Esophagus mucosa (tissue), 1 donor: ENCODE data around the gene QRFPR. TPM values are rescaled to one million over a fixed set of nuclear protein-coding genes. Genes with fewer than 3 reads are reported as not detected.
"Not testable (repeated sequence)": the region's sequence is repeated elsewhere in the genome, so short reads cannot be mapped to it uniquely, and the experiment has no call there.

Experiments used
- ATAC-seq: fragments of 200-7000 bp; cut with Tn5 transposase; one replicate; pipeline ENCODE4 v1.9.1; 2020
- total RNA-seq: library from RNA; stranded (reverse); gene quantifications from one replicate; pipeline ENCODE4 v1.2.4, GENCODE V29; 2023
- donor health status: DM: yes; HTN: yes; CAD: no.

Gene QRFPR
- total RNA-seq, 1 donor from 2014 or later: 4.3 TPM

DNA sequence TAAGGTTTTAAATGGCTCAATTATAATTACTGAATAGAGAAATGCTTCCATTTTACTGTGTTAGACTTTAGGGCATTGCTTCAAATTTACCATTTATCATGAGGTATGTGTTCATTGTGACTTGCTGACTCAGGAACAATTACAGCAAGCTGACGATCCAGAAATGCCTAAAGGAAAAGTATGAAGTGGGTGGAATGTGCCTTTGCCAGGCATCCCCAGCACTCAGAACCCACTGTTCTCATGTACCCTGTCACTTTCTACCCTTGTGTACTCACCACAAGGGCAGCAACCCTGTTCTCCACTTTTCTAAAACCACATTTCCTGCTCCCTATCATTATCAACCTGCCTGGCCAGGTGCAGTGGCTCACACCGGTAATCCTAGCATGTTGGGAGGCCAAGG is 41.5 kb downstream of the QRFPR start:
- ATAC-seq: no peak

DNA sequence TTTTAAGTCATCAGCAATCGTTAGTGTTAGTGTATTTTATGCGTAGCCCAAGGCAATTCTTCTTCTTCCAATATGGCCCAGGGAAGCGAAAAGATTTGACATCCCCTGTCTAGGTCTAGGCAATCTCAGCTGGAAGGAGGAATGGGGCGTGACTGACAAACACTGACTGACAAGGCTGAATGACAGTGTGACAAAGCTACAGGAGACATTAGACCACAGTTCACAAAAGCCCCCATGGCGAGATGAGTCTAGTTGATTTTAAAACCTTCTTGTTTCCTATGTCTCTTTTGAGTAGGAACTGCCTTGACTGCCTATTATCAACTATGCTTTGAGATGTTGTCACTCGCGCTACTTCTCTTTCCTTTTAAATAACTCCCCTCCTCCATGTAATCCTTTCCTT is 42.3 kb downstream of the QRFPR start:
- no peak for ATAC-seq

GRCh38 chr4:121336706-121337105 is 44.1 kb downstream of the QRFPR start:
- ATAC-seq: no peak

GRCh38 chr4:121330180-121330665 is 50.6 kb downstream of the QRFPR start:
- ATAC-seq: no peak

DNA sequence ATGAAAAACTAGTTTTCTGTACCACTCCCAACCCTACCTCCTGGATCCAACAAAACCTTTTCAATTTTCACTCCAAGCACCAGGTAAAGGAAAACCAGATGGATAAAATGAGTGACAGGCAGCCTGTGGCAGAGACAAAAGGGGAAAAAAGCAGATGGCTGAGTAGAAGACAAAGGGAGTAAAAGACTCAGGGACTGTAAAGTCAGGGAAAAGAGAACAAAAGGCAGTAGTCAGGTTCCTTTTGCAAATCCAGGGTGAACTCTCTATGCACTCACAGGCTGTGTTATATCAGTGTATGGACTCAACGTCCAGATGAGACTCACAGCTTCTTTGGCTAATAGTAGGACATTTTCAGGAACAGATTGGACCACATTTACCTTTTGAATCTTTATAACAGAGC is 54.2 kb downstream of the QRFPR start:
- no peak for ATAC-seq

DNA sequence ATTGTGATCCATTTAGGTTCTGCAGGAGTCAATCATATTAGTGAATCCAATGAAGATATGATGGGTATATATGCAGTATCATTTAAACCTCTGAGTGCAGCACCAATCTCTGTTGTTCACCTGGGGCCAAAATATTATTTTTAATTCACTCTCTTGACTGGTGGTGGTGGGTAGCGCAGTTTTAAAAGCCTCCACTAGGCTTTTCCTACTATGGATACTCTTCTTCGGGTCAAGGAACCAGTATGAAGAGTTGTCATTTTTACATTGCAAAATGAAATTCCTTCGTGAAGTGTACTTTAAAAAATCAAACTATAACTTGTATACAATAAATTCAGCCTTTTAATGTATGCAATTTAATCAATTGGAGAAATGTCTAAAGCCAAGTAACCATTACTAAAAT is 56.5 kb downstream of the QRFPR start:
- ATAC-seq: no peak

GRCh38 chr4:121321466-121321865 is 59.4 kb downstream of the QRFPR start:
- no peak for ATAC-seq

- ATAC-seq: no peak
Measured at GRCh38 chr4:121316091-121316490, 64.7 kb downstream of the QRFPR start.

- ATAC-seq: not testable (repeated sequence)
Measured at GRCh38 chr4:121313430-121313829, 67.4 kb downstream of the QRFPR start.

- no peak for ATAC-seq
Measured at GRCh38 chr4:121308828-121309227, 72.0 kb downstream of the QRFPR start.

DNA sequence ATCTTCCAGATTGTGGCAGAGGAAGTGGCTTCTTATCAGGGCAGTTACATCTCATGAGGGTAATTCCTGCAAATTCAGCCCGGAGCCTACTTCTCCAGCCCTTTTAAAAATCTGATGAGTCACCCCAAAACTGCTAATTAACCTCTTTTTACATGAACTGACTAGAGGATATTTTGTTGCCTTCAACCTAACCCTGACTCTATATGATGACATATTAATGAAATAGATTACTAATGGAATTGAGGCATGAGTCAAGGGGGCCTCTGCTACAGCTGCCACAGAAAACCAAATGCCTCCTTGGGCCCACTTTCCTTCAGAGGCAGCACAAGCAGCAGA is 72.5 kb downstream of the QRFPR start:
- ATAC-seq: no peak

GRCh38 chr4:121307445-121308327 is 73.1 kb downstream of the QRFPR start:
- ATAC-seq: peak; percentile 90

DNA sequence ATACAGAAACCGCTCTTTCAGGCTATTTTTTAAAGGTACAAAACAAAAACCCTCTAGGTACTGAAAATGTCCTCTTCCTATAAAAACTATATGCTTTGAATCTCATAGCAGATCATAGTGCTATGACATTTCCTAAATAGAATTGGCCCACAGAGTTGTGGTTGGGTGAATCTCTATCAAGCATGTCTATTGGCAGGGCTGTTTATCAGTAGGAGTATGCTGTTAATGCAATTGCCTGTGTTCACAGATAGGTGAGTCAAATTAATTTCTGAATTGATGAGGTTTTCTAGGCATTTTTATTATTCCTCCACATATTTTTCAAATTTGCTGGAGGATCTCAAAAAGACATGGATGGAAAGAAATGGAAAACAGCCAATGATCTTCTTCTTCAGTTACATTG is 73.9 kb downstream of the QRFPR start:
- no peak for ATAC-seq

DNA sequence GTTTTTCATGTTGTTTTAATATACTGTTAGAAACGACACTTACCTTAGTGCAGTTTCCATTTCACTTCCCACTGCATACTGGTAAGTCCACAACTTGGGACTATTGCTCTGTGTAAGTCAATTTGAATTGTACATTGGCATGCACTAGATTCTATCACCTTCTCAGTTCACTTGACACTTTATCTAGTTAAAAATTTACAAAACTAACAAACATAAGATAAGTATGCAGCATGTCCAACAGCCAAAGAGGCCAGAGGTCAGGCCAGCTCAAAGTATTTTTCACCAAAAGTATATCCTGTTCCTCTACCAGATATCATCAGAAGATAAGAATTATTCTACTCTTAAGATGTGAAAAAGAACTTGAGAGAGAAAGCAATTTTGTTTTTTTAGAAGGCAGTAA is 75.9 kb downstream of the QRFPR start:
- no peak for ATAC-seq

GRCh38 chr4:121299367-121299766 is 81.5 kb downstream of the QRFPR start:
- ATAC-seq: no peak

DNA sequence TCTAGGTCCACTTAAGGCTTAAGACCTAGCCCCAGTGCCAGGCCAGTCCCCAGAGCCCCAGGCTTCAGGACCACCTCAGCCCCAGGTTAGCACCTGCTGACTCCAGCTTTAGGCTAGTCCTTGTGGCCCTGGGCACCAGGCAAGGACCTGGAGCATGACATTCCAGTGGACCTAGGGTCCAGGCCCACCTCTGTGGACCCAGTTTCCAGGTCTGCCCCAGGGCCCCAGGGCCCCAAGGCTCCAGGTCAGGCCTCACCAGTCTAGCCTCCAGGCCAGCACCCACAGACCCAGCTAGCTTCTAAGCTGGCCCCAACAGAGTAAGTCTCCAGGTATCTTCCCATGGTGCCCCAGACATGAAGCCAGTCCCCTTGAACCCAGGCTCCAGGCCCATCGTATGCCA is 97.5 kb downstream of the QRFPR start:
- ATAC-seq: peak; percentile 15

DNA sequence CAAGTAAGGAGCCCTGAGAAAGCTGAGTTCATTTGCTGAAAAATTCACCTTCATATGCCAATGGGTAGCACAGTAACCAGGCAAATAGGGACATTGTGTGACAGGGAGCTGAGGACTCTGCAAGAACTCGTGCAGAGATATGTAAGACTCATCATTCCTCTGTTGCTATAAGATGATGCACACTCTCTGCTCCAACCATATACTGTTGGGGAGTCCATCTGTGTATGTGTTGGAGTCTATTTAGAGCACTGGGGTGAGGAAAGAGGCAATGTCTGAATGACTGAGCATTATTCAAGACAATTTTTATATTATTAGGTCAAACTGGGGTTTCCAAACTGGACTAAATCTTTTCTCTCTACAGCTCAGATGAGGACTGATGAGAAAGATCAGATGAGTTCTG is 100.4 kb downstream of the QRFPR start:
- no peak for ATAC-seq

DNA sequence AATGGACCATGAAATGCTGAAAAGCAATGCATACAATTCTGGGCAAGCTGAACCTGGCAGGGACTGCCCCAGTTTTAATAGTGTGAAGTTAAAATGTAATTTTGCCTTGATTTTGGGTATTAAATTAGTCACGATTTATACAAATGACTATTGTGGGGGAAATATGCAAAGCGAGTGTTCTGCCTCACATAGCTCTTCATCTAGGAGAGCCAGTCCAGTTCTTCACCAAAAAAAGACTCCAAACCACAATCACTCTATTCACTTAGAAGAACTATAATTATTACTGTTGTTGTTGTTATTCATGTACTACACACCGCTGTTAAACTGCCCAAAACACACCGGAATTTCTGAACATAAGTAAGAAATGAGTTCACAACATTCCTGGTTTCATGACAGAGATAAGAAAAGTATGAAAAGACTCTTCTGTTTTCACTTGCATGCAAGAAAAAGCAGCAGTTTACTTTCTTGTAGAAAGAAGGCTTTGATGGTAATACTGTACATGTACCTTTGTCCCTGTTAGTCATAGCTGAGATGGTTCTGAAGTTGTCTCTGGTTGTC is 101.9 kb downstream of the QRFPR start:
- ATAC-seq: no peak

Other genes with a start within 250 kb of the QRFPR start
- gene TNIP3, start 216.7 kb downstream of the QRFPR start, total RNA-seq: 0.60 TPM